ENCODE data around the gene PSMD1.

PSMD1 gene

GRCh38 chr2:231219289-231219688 lies 162.6 kb downstream of the PSMD1 start:
- Mint-ChIP-seq H3K9me3 (no peaks in the 10 kb centered on the region), H3K27ac (no peak overlapping the region), H3K27me3 (no peaks in the 10 kb centered on the region), H3K4me1 (ENCODE audit: low read depth) (no peaks in the 10 kb centered on the region), H3K4me3 (no peak overlapping the region), H3K36me3 (ENCODE audit: low read depth) (peaks cover 2% of the 10 kb centered on the region)
- DNase-seq: no peak

- DNase-seq: no peak
- no peaks in the 10 kb centered on the region for H3K4me1 Mint-ChIP-seq (ENCODE audit: low read depth)
- no peaks in the 10 kb centered on the region for H3K27me3 Mint-ChIP-seq
- H3K9me3 Mint-ChIP-seq: no peaks in the 10 kb centered on the region
- H3K4me3 Mint-ChIP-seq: no peak overlapping the region
- no peak overlapping the region for H3K27ac Mint-ChIP-seq
- H3K36me3 Mint-ChIP-seq (ENCODE audit: low read depth): peaks cover 2% of the 10 kb centered on the region
Observed at GRCh38 chr2:231221761-231222160, 165.1 kb downstream of the PSMD1 start.
